Stimulated activated CD8-positive, alpha-beta memory T cell treated with anti-CD3 and anti-CD28 coated beads, Interleukin-4, amount 100 ng/mL, for 1 hour (primary cell): Measurements from ENCODE around the gene INTS15.

Source experiments
- DNase-seq, 2 donors: peaks; one replicate each; pipeline ENCODE4 v3.0.0-alpha.2; 2020; ENCODE audit warnings: low read depth in 2 of 2, low spot score in 1 of 2

Gene INTS15

DNA sequence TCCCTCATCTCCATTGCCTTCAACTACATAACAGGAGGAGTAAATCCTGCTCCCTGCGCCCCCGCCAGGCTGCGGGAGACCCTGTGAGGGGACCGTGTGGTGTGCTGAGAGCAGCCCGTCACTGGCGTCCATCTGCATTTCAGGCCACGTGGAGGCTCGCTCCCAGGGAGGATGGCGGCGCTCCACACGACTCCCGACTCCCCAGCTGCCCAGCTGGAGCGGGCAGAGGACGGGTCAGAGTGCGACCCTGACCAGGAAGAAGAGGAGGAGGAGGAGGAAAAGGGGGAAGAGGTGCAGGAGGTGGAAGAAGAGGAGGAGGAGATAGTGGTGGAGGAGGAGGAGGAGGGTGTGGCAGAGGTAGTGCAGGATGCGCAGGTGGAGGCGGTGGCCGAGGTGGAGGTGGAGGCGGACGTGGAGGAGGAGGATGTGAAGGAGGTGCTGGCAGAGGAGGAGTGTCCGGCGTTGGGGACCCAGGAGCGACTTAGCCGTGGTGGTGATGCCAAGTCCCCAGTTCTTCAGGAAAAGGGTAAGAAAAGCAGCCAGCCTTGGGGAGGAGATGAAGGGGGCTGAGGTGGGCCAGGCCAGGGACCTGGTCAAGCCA, 52.5 kb downstream of the INTS15 start:
- no peak for DNase-seq

DNA sequence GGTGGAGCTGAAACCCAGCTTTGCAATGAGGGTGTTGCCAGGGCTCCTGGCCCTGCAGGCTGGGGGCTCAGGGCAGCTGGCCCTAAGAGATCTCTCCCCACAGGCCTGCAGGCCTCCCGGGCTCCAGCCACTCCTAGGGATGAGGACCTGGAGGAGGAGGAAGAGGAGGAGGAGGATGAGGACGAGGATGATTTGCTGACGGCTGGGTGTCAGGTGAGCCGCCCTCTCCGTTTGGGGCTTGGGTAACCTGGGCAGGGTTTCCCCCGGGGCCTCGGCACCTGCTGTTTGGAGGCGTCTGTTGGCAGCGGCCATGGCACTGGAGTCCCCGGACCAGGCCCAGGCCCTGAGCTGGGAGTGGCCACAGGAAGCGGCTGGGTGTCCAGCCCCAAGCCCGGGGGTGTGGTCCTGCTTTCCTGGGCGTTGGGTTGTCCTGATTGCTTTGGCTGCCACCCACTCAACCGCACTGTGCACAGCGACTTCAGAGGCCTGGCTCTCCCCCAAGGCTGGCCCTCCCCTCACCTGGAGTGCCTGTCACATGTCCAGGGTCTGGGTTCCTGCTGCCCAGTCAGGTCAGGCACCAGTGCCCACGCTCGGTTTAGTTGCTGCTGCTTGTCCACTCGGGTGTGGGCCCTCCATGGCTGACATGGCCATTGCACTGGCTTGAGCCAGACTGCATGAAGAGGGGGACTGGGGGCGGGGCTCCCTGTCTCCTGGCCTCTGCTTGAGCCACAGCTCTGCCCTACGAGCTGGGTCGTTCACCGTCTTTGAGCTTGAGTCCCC, 53.2 kb downstream of the INTS15 start:
- DNase-seq, result no peak

DNA sequence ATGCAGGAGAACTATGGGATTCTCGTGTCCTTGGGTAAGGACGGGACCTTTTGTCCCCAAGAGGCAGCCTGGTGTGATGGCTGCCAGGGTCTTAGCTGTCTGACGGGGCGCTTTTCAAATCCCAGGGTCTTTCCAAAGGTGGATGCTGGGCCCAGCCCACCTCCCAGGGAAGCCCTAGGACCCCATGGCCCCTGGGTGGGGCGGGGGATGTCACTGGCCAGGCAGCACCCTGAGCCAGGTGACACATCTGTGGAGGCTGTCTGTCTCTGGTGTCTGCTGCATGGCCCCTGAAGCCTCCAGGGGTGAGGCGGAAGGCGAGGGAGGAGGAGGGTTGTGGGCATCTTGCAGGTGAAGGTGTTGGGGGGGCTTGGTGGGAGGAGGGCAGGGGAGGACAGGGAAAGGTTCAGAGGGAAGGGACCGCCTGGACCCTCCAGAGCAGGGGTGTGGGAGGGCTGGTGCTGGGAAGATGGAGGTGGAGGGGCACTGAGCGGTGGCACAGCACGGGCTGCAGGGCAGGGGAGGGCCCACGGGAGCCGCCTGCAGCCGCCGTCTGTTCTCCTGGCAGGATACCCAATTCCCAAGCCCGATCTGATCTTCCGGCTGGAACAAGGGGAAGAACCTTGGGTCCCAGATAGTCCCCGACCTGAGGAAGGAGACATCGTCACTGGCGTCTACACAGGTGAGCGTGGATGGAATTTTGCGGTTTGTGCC, 54.2 kb downstream of the INTS15 start:
- no peak for DNase-seq

DNA sequence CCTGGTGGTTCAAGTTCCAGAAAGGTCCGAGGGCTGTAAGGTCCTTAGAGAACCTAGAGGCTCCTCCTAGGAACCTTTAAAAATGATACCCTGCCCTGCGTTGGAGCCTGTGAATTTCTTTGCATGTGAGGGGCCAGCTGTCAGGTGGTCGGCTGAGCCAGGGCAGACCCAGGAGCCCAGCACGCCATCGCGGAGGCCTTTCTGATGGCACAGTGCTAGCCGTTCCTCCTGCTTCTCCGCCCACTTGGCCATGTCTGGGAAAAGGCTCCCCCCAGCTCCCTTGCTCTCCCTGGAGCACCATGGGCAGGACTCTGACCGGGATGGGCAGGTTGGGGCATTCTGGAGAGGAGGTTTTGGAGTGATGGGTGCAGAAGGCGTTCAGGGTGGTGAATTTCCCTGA, 54.9 kb downstream of the INTS15 start:
- DNase-seq, result no peak

DNA sequence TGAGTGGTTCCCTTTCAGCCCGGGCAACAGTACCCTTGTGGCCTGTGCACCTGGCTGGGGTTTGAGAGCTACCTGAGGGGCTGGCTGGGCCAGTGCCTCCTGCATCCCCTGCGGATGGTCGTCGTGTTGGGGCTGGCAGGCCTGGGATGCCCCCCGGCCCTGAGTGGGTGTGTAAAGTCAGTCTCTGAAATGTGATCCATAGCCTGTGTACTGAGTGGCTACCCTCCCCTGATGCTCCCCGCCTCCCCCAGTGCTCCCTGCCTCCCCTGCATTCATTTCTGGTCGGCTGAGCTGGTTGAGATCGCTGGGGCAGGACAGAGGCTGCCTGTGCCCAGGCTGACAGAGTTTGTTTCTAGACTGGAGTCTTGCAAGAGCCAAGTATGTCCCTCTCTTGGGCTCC, 56.6 kb downstream of the INTS15 start:
- no peak for DNase-seq

DNA sequence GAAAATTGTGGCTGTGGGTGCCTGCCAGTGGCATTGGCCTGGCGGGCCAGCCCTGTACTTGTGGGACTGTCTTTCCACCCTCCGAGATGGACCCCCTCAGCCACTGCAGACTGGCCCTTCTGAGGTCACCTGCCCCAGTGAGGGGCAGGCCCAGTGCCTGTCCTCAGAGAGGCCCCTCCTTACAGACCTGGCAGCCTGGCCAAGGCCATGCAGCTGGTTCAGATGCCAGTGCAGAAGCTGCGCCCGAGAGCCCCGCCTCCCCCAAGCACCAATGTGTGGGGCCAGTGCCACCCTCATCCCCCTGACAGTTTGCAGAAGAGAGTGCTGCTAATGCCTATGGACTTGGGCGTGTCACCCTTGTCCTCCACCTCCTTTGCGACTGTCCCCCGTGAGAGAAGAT, 57.3 kb downstream of the INTS15 start:
- DNase-seq, result no peak

DNA sequence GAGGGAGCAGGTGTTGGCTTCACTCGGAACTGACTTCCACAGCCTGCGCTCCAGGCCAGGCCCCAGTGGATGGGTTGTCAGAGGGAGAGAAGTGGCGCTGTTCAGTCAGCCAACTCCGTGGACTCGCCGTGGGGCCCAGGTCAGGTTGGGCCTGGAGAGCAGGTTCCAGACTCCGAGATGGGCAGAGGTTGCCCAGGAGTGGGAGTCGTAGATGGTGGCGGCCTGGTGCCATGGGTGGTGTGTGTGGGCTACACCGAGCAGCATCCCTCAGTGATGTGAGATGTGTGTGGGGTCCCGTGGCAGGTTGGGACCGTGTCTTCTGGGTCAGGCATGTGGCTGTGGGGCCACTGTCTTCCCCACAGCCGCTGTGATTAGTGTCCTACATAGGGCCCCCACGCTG, 57.7 kb downstream of the INTS15 start:
- DNase-seq, result no peak

DNA sequence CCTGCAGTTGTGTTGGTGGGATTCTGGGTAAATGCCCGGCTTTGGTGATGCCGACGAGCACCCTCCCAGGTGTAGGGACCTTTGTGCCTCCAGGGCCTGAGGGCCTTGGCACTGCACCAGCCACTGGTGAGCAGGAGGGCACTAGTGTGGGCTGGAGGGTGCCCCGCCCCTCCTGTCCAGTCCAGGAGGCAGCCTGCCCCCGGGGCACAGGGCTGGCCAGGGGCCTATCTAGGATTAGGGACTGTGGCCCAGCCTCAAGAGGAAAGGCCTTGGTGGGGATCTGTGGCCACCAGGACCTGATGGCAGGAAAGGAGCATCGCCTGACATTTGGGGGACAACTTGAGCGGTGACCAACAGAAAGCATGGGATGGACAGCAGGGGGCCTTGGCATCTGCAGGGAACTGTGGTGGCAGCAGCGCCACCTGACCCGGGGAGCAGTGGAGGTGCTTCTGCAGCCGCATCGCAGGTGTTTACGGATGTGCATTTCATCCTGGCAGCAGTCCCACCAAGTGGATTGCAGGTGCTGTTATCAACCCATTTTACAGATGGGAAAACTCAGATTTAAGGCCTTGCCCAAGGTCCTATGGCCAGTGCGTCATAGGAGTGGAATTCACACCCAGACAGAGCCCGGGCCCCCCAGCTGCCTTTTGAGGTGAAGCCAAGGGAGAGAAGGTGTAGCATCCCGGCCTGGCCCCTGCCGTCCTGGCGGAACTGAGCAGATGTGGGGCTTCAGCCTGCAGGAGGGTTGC, 58.4 kb downstream of the INTS15 start:
- DNase-seq, result no peak

DNA sequence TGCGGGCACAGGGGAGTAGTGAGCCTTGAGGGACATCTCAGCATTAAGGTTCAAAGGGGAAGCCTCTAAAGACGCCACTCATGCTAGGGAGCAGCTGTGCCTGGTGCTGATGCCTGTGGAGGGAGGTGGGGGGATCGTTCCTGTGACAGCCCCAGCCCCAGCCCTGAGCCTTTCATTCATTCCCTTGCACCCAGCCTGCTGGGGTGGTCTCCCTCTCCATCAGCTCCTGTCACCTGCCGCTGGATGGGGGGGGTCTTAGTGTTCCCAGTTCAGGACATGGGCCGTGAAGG, 58.9 kb downstream of the INTS15 start:
- no peak for DNase-seq

DNA sequence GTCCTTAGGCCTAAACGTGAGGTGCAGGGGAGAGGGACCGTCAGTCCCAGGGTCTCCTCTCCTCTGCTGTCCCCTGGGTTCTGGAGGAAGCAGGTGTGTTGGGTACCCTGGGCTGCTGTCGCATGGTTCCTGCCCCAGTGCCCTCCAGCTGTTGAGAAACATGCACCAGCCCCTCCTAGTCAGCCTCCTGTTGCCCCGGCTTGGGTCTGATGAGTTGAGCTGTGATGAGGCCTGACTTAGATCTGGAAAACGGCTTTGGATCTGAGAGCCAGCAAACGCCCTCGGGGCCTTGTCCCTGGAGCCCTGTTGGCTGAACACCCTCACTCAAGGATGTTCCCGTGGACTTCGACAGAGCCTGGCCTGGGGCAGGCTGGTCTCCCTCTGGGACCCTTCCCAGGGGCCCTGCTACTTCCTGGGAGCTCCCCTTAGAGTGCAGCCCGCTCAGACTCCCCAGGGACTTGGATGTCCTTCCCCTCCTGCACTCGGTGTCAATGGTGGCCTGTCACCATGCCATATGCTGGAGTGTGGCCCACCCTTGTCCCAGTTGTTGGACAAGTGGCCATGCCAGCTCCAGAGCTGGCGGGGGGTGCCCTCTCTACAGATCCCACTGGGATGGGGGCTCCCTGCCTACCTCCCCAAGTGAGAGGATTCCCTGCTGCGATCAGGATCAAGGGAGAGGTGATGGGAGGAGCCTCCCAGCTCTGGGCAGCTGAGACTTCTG, 59.6 kb downstream of the INTS15 start:
- no peak for DNase-seq

DNA sequence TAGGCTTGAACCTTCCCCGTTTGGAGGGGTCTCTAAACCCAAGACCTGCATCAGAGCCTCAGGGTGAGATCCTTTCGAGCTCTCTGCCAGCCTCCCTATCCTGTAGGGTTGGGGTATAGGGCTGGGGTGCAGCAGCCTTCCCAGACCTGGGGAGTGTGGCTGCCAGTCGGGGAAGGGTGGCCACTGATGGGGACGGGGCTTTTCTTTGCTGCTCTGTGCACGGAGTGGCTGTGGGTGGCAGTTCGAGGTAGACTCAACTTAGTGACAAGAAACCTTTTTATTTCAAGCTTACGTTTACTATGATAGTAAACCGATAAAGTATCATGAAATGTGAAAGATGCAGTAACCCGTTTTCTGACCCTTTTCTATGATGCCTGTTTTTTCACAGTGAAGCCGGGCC, 60.3 kb downstream of the INTS15 start:
- DNase-seq, result no peak

DNA sequence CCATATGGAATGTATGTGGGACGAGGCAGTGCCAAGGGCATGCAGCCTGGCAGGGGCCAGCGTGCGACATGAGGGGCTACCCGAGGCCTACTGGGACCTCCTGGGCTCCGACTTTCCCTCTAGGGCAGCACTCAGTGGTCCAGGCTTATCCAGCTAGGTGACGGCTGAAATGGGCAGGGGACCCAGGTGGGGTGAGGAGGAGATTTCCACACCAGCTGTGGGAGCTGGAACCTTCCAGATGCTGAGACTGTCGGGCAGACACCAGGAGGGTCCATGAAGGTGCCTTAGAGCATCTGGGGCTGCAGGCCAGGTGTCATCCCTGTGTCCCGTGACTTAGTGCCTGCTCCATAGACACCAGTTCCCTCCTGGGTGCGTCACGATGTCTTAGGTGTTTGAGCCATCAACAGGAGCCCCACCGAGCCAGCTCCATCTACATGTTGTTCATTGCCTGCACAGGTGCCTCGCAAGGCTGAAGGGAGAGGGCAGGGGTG, 60.7 kb downstream of the INTS15 start:
- no peak for DNase-seq

DNA sequence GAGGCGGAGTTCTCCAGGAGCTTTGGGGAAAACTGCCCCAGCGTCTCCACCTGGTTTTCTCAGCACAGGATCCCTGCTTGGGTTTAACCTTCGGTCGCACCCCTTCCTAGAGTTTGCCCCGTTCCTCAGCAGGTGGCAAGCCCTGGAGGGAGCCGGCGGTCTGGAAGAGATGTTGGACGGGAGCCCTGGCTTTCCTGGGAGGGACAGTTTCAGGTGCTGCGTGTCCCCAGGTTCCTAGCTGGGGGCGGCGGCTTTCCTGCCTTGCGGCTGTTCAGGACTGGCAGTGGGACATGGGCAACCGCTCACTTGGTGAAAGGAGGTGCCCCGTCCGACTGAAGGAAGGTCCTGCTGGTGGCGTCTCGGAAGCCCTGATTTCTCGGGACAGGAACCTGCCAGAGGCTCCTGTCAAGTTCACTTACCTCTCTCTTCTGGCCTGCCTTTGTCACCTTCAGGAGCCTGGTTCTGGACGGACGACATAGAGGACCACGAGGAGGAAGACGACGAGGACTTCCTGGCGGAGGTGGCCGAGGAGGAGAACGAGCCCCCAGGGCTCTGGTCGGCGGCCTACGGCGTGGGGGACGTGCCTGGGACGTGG, 62.1 kb downstream of the INTS15 start:
- no peak for DNase-seq

DNA sequence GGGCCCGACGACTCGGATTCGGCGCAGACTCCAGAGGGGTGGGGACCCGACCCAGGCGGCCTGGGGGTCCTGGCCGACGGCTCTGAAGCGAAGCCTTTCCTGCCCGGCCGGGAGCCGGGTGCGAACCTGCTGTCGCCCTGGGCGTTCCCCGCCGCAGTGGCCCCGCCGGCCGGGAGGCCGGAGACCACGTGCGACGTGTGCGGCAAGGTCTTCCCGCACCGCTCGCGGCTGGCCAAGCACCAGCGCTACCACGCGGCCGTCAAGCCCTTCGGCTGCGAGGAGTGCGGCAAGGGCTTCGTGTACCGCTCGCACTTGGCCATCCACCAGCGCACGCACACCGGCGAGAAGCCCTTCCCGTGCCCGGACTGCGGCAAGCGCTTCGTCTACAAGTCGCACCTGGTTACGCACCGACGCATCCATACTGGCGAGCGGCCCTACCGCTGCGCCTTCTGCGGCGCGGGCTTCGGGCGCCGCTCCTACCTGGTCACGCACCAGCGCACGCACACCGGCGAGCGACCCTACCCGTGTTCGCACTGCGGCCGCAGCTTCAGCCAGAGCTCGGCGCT, 62.7 kb downstream of the INTS15 start:
- no peak for DNase-seq

DNA sequence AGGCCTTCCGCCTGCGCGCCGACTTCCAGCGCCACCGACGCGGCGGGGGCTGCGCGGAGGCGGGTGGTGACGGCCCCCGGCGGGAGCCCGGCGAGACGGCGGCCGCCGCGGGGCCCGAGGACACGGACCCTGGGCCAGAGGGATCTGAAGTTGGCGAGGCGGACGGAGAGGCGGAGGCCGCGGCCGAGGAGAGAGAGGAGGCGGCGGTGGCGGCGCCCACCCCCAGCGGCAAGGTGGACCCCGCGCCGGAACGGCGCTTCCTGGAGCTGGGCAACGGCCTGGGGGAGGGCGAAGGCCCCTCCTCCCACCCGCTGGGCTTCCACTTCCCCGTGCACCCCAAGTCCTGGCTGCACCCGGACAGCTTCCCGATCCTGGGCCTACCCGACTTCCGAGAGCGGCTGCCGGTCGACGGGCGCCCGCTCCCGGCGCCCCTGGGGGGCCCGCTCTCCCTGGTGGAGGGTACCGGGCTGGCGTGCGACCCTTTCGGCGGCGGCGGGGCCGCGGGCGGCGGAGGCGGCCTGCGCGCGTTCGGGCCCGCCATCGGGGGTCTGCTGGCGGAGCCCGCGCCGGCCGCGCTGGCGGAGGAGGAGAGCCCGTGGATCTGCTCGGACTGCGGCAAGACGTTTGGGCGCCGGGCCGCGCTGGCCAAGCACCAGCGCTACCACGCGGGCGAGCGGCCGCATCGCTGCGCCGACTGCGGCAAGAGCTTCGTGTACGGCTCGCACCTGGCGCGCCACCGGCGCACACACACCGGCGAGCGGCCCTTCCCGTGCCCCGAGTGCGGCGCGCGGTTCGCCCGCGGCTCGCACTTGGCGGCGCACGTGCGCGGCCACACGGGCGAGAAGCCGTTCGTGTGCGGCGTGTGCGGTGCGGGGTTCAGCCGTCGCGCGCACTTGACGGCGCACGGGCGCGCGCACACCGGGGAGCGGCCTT, 63.5 kb downstream of the INTS15 start:
- no peak for DNase-seq

DNA sequence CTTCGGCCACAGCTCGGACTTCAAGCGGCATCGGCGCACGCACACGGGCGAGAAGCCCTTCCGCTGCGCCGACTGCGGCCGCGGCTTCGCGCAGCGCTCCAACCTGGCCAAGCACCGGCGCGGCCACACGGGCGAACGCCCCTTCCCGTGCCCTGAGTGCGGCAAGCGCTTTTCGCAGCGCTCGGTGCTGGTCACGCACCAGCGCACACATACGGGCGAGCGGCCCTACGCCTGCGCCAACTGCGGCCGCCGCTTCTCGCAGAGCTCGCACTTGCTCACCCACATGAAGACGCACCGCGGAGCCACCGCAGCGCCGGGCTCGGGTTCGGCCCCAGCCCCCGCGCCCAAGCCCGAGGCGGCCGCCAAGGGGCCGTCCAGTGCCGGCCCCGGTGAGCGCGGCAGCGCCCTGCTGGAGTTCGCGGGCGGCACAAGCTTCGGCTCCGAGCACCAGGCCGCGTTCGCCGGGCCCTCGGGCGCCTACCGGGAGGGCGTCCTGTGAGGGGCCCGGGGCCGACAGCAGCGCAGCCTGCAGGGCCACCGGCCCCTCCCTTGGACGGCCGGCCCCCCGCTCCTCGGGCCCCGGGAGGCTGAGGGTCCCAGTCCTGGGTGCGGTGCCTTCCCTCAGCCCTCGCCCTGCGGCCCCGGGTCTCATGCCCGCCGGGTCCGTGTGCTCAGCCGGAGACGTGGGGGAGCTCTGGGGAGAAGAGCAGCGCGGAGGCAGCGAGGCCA, 64.5 kb downstream of the INTS15 start:
- no peak for DNase-seq

DNA sequence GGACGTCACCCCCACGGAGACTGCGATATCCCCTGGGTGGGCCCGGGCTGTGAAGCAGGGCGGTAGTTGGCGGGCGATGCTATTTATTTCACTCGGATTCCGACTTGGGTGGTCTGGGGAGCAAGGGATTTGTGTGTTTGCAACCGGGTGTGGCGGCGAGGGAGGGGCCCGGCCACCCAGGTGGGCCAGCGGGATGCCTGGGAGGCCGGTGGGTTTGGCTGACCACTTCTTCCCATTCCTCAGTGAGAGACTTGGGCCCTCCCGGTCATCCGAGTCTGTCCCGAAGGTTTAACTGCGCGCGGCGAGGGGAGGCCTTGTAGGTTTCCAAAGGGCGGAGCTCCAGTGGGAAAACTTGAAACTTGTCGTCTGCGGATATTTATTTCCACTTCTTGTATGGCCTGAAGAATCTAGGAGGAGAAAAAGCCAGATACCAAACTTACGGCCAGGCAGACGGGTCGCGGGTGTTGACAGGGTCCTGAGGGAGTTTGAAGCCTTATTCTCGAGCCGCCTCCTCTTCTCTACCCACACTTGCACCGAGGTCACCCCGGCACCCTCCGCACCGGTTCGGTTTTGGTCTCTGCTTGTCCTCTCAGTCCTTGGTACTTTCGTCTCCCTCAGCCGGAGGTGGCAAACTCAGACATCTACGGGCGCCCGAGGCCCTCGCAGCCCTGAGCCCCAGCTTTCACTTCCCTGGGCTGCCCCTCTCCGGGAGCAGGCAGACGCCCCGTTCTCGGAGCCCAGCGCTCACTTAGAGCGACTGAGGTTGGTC, 65.2 kb downstream of the INTS15 start:
- no peak for DNase-seq
